A673 (cell line): ENCODE measurements around the gene CLK3. TPM values are rescaled to one million over a fixed set of nuclear protein-coding genes. Genes with fewer than 3 reads are reported as not detected.

Experiments used
- BruUV-seq: library from RNA; stranded (reverse); fragments of 400-500 nt; replicated peaks from 2 replicates; lab custom pipeline; 2021; lab: Mats Ljungman, UMichigan
- CTCF ChIA-PET: fragments of 300-600 bp; sonication (Branson Sonifier 250); formaldehyde crosslinking; loops from one replicate; lab custom pipeline; 2022; ENCODE audit warnings: antibody characterized with exemption; lab: Charles Lee
- POLR2A ChIA-PET: fragments of 300-600 bp; sonication (Branson Sonifier 250); formaldehyde crosslinking; loops from one replicate; lab custom pipeline; 2022; ENCODE audit warnings: antibody characterized with exemption; ENCODE audit not compliant: low non-redundant PET; lab: Charles Lee
- DNase-seq: peaks from one replicate; pipeline ENCODE4 v3.0.0-alpha.2; 2015; ENCODE audit warnings: low spot score
- H3K27ac ChIP-seq: fragments of 200-600 bp; sonication (generic); 2 replicates; pipeline ENCODE4 v1.5.1; 2016; ENCODE audit warnings: mixed run types, low read depth, mild to moderate bottlenecking, mixed read lengths, antibody characterized with exemption, low read length; ENCODE audit not compliant: poor library complexity, severe bottlenecking
- H3K27me3 ChIP-seq: fragments of 200-600 bp; sonication (generic); replicated peaks from 2 replicates; pipeline ENCODE4 v1.6.1; 2017; ENCODE audit warnings: mixed run types, low read depth, mild to moderate bottlenecking, mixed read lengths, antibody characterized with exemption, low read length; ENCODE audit not compliant: insufficient read depth, poor library complexity
- H3K36me3 ChIP-seq: fragments of 200-600 bp; sonication (generic); 2 replicates; pipeline ENCODE4 v1.6.1; 2016; ENCODE audit warnings: mixed run types, mild to moderate bottlenecking, mixed read lengths, antibody characterized with exemption, low read length; ENCODE audit not compliant: insufficient read depth, poor library complexity, severe bottlenecking
- H3K4me1 ChIP-seq: fragments of 200-600 bp; sonication (generic); 2 replicates; pipeline ENCODE4 v1.6.1; 2017; ENCODE audit warnings: mixed run types, mild to moderate bottlenecking, mixed read lengths, antibody characterized with exemption, low read length; ENCODE audit not compliant: insufficient read depth, poor library complexity, severe bottlenecking
- H3K4me3 ChIP-seq: fragments of 200-600 bp; sonication (generic); 2 replicates; pipeline ENCODE4 v1.5.1; 2016; ENCODE audit warnings: low read depth, mixed run types, mild to moderate bottlenecking, mixed read lengths, low read length; ENCODE audit not compliant: poor library complexity, severe bottlenecking
- H3K9me3 ChIP-seq: fragments of 200-600 bp; sonication (generic); 2 replicates; pipeline ENCODE4 v1.6.1; 2016; ENCODE audit warnings: mixed run types, low read depth, mild to moderate bottlenecking, mixed read lengths, antibody characterized with exemption, low read length; ENCODE audit not compliant: poor library complexity, severe bottlenecking
- CTCF ChIP-seq: fragments of 300-800, 200-600 bp; sonication (generic); conservative IDR thresholded peaks from 2 replicates; pipeline ENCODE4 v1.5.1; 2017; ENCODE audit warnings: low read depth, mild to moderate bottlenecking, antibody characterized with exemption, low read length, moderate library complexity, mixed read lengths
- EZH2 ChIP-seq: fragments of 200-600 bp; sonication (generic); IDR thresholded peaks from 2 replicates; pipeline ENCODE4 v1.6.1; 2017; ENCODE audit warnings: borderline replicate concordance, low read depth, mild to moderate bottlenecking, mixed read lengths, antibody characterized with exemption, low read length; ENCODE audit not compliant: poor library complexity, severe bottlenecking
- intact Hi-C: fragments of 100-400 bp; cut with micrococcal nuclease; formaldehyde crosslinking; loops from one replicate; pipeline ENCODE4 v1.10.0; 2022; ENCODE audit not compliant: unreplicated experiment
- total RNA-seq: library from RNA; stranded (reverse); gene quantifications from 2 replicates; pipeline ENCODE4 v1.2.3, GENCODE V29; 2021

Gene CLK3
- total RNA-seq, 1 experiment from 2014 or later = 66.8 TPM

DNA sequence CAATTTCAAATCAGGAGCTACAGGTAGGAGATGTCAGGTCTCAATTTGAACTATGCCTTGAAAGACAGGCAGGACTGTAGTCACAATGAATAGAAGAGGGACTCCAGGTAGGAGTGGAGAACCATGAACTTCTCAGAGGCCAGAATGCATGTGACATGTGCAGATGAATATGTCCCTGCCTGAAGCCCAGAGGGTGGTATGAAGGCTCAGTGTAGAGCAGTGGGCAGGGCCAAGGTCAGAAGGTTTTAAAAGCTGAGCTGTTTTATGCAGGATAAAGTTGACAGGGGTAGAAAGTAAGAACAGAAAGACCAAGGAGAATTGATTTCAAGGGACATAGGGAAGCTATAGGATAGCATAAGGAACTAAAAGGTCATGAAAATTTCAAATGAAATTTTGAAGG lies 30.8 kb downstream of the CLK3 start:
- H3K36me3 ChIP-seq = no peaks in the 10 kb centered on the region
- no peak overlapping the region for H3K27ac ChIP-seq
- intact Hi-C loops = no loop called here
- peaks cover 21% of the 10 kb centered on the region for H3K4me1 ChIP-seq
- no TSS peak for BruUV-seq
- H3K27me3 ChIP-seq = no peaks in the 10 kb centered on the region
- CTCF ChIA-PET = interaction anchor here (1.0 kb wide), 1 partner anchor 11 kb away, joined by 5 read pairs; no protein-coding TSS in a partner anchor
- POLR2A ChIA-PET = interaction anchor here (0.5 to 0.7 kb wide), 2 partner anchors 101 to 105 kb away, joined by 3 to 4 read pairs; partner anchors contain the start of gene ARID3B
- no peak for DNase-seq
- no peak for TF ChIP-seq CTCF
- no peak for TF ChIP-seq EZH2
- no peaks in the 10 kb centered on the region for H3K9me3 ChIP-seq
- no peak overlapping the region for H3K4me3 ChIP-seq

DNA sequence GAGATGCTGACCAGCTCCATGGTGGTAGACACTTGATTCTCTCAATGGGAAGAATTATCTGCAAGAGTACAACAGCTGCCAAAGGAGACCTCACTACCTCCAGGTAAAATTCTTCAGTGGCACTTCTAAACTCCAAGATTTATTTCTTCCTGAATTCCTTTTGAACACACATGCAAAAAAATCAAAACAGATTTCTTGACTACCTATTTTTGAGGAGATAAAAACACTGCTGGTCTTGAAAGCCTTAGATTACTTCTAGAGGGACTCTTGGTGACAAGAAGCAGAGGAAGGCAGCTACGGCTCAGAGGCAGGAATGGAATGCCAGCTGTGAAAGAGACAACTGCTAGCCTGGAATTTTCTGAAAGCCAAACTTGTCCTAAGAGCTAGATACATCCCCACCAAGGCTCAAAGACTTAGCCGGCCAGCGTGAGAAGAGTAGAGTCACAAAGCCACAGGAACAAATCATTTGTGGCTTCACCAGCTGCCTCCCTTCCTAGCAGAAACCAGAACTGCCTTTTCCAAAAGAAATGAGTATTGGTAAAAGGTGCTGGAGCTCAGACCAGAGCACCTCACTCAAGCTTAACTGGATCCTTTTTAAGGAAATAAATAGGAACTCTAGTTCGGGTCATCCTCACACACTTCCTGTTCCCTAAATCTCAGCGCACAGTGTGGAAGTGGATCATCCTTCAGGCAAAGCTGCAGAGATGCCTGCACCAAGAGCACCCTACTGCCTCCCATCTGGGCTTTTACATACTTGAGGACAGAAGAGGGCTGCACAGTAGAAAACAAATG lies 32.6 kb downstream of the CLK3 start:
- ChIA-PET CTCF (no interaction called here), POLR2A (interaction anchor here (0.7 kb wide), 1 partner anchor 106 kb away, joined by 3 read pairs; no protein-coding TSS in a partner anchor)
- no peak overlapping the region for H3K4me3 ChIP-seq
- no peak for TF ChIP-seq CTCF
- TF ChIP-seq EZH2 = no peak
- no peak overlapping the region for H3K27ac ChIP-seq
- H3K36me3 ChIP-seq = no peaks in the 10 kb centered on the region
- no peaks in the 10 kb centered on the region for H3K27me3 ChIP-seq
- no peak for DNase-seq
- H3K9me3 ChIP-seq = no peaks in the 10 kb centered on the region
- no TSS peak for BruUV-seq
- intact Hi-C loops = no loop called here
- H3K4me1 ChIP-seq = peaks cover 9% of the 10 kb centered on the region

DNA sequence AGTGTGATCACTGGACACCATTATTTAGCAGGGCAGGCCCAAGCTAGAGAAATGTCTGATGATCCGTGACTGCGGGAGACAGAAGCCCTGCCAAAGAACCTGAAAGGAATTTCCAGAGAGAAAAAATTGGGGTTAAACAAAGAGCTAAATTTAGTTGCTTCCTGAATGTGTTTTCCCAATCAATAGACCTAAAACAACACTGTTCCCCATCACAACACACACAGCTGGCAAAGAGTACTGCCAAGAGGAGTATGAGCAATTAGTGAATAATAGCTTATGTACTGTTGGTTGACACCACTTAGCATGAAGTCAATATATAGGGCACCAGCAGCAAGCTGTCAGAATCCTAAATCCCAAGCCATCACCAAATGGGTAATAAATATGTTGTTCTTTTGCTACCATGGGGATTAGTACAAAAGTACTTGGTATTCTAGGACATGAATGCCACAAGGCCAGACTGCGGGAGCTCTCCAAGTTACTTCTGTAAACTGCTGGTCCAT lies 35.7 kb downstream of the CLK3 start:
- ChIA-PET POLR2A (no interaction called here), CTCF (no interaction called here)
- BruUV-seq = no TSS peak
- Histone ChIP-seq H3K4me3 (no peak overlapping the region), H3K9me3 (no peaks in the 10 kb centered on the region), H3K4me1 (peaks cover 14% of the 10 kb centered on the region), H3K36me3 (peaks cover 4% of the 10 kb centered on the region), H3K27ac (no peak overlapping the region), H3K27me3 (no peaks in the 10 kb centered on the region)
- DNase-seq = no peak
- intact Hi-C loops = no loop called here
- TF ChIP-seq CTCF (no peak), EZH2 (no peak)
